Right lobe of liver (tissue), 6 donors: ENCODE measurements around the gene STEAP1B. TPM values are rescaled to one million over a fixed set of nuclear protein-coding genes. Genes with fewer than 3 reads are reported as not detected.
A peak's percentile ranks its signal among the peaks of the same experiment; 100 is the strongest.
"Not testable (repeated sequence)": the region's sequence is repeated elsewhere in the genome, so short reads cannot be mapped to it uniquely, and the experiment has no call there.

ENCODE experiments used
- ATAC-seq, 4 donors: fragments of 200-7000 bp; cut with Tn5 transposase; one replicate each; pipeline ENCODE4 v1.9.1; 2020; ENCODE audit warnings: mild to moderate bottlenecking in 4 of 4, moderate library complexity in 4 of 4
- DNase-seq, 3 donors: peaks; one replicate each; pipeline ENCODE4 v3.0.0-alpha.2; 2020
- H3K27ac ChIP-seq, 3 donors: fragments of 200-600 bp; one replicate each; pipeline ENCODE4 v1.8.0; 2022
- H3K27me3 ChIP-seq, 2 donors: fragments of 200-600 bp; one replicate each; pipeline ENCODE4 v1.8.0; 2022
- H3K36me3 ChIP-seq, 4 donors: fragments of 200-600 bp; sonication (generic) in 1 of 4; one replicate each; pipeline versions ENCODE4 v1.5.1 to v1.8.0; 2017 to 2022; ENCODE audit warnings: control low read depth in 1 of 4
- H3K4me1 ChIP-seq, 4 donors: fragments of 200-600 bp; sonication (generic) in 1 of 4; one replicate each; pipeline versions ENCODE4 v1.5.1 to v1.8.0; 2017 to 2022; ENCODE audit warnings: control low read depth in 1 of 4
- H3K4me3 ChIP-seq, 3 donors: fragments of 200-600 bp; one replicate each; pipeline ENCODE4 v1.8.0; 2022
- H3K9me3 ChIP-seq, 4 donors: fragments of 200-600 bp; sonication (generic) in 1 of 4; one replicate each; pipeline versions ENCODE4 v1.5.1 to v1.8.0; 2017 to 2022; ENCODE audit warnings: control low read depth in 1 of 4
- POLR2A ChIP-seq: fragments of 450-650 bp; IDR thresholded peaks from one replicate; pipeline ENCODE4 v1.6.1; 2017; ENCODE audit warnings: antibody characterized with exemption, mild to moderate bottlenecking
- WGBS: methylation state at CpG from one replicate; pipeline ENCODE4 v1.1.6; 2018; ENCODE audit warnings: low coverage, low lambda C conversion rate; ENCODE audit not compliant: insufficient coverage; ENCODE audit errors: missing lambda C conversion rate; 5-methylcytosine and 5-hydroxymethylcytosine counted together
- intact Hi-C, 2 donors: fragments of 100-400 bp; cut with DNase I; formaldehyde crosslinking; loops; one replicate each; pipeline versions ENCODE4 v1.11.2 to v1.14.1; 2022
- long read RNA-seq: library from polyadenylated mRNA; unstranded; transcript quantifications from one replicate; pipeline ENCODE4 v2.0.0, GENCODE V29; 2019
- total RNA-seq, 6 experiments: library from RNA; depleted of rRNA in 2 of 6; stranded (reverse); fragments of >200 nt in 2 of 6; fragmentation: NEBNext Ultra II Directional in 3 of 6; extraction: Animal tissue kit (Norgen Biotek cat#: 25700) in 3 of 6; gene quantifications; one replicate each; pipeline versions ENCODE4 v1.1.0 to v1.2.4, GENCODE V29; 2016 to 2023
- TF ChIP-seq, protein P1 (sequence below), 4 donors: fragments of 200-600 bp in 3 of 4; fragments of 450-650 bp in 1 of 4; IDR thresholded peaks; one replicate each; pipeline versions ENCODE4 v1.5.1 to v1.8.0; 2016 to 2022; ENCODE audit warnings: antibody characterized with exemption in 4 of 4, mild to moderate bottlenecking in 2 of 4
- donor health status: DM: no; HTN: yes; CAD: no.
- donor health status: DM: no; HTN: no; CAD: no.
- donor health status: DM: no; HTN: no; CAD: no.
- donor health status: DM: no; HTN: yes; CAD: no.
- donor health status: DM: no; HTN: yes; CAD: no.

Gene STEAP1B
- total RNA-seq = under 1 TPM in 2 of 6 experiments, not detected in 4; 0.25 to 0.60 TPM
- long read RNA-seq = 0 reads

DNA sequence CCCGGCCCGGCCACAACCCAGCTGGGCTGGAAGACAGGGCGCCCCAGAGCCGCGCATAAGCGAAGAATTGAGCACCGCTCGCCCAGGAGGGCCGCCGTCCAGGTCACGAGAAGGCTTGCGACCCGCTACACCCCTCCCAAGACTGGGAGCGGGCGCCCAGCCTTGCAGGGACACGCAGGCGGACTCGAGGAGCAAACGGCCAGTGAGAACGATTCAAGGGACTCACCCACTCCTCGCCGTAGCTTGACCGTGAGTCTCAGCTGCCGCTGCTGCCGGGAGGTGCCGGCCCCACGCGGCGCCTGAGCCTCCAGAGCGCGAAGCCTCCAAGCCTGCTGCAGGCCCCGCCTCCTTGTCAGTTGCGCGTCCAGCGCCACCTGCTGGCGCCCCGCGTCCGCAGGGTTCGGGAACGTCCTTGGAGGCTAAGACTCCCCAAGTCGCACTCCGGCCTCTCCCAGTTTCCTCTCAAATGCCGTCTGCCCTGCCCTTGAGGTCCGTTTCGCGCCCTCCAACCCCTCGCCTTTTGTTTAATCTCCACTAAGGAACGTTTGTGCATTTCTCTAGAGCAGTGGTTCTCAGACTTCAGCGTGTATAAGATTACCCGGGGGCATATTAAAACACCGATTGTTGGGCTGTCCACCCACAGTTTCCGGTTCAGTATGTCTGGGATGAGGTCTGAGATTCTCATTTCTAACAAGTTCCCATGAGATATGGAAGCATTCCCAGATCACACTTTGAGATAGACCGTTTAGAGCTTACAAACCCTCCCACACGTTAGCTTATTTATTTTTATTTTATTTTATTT is at the start of gene STEAP1B:
TSS of gene STEAP1B (minus strand) at position 301 of the 802 bp plus-strand sequence. CDS start 5,333 bp downstream, outside the sequence.
- H3K27me3 ChIP-seq, H3K36me3 ChIP-seq, H3K27ac ChIP-seq, H3K4me1 ChIP-seq, intact Hi-C loops, H3K9me3 ChIP-seq: not testable (repeated sequence)
- WGBS = 13% methylated on average over 28 of the region's 55 CpGs
- DNase-seq = peak; percentile 80 to 84 (median 83)
- TF ChIP-seq, protein P1, sequence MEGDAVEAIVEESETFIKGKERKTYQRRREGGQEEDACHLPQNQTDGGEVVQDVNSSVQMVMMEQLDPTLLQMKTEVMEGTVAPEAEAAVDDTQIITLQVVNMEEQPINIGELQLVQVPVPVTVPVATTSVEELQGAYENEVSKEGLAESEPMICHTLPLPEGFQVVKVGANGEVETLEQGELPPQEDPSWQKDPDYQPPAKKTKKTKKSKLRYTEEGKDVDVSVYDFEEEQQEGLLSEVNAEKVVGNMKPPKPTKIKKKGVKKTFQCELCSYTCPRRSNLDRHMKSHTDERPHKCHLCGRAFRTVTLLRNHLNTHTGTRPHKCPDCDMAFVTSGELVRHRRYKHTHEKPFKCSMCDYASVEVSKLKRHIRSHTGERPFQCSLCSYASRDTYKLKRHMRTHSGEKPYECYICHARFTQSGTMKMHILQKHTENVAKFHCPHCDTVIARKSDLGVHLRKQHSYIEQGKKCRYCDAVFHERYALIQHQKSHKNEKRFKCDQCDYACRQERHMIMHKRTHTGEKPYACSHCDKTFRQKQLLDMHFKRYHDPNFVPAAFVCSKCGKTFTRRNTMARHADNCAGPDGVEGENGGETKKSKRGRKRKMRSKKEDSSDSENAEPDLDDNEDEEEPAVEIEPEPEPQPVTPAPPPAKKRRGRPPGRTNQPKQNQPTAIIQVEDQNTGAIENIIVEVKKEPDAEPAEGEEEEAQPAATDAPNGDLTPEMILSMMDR (IDR thresholded peaks at IDR 0.05) = peak; percentile 56 to 82 (median 77)
- peak within 1 kb of the TSS in 1 of 3 donors; percentile 16 for H3K4me3 ChIP-seq
- peak; percentile 97 to 99 (median 98) for ATAC-seq

DNA sequence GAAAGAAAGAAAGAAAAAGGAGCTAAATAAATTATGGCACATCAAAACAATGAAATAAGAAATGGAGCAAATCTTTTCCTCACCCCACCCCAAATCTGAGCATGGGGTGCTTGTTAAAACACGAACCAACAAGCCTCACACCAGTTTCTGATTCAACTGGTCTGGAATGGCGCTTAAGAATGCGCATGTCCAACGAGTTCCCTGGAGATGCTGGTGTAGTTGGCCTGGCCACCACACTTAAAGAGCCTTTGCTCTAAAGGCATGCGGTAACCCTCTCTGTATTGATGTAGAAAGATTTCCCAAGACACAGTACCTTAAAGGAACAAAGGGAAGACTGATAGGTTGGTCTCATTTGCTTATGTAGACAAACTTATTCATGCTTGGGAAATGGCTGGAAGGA is 49.1 kb upstream of the STEAP1B start:
- Histone ChIP-seq H3K9me3 (no peaks in the 10 kb centered on the region), H3K4me3 (no peak overlapping the region), H3K27me3 (peaks cover 6 to 13% of the 10 kb centered on the region in 2 donors), H3K27ac (no peak overlapping the region), H3K36me3 (no peaks in the 10 kb centered on the region), H3K4me1 (peaks cover 0 to 9% (median 0%) of the 10 kb centered on the region in 4 donors)
- DNase-seq (no peak), ATAC-seq (no peak)
- 68% methylated on average over 3 of the region's 5 CpGs for WGBS
- intact Hi-C loops = no loop called here
- TF ChIP-seq POLR2A = no peak
- TF ChIP-seq, protein P1 (IDR thresholded peaks at IDR 0.05) = no peak

GRCh38 chr7:22548313-22548712 is 48.3 kb upstream of the STEAP1B start:
- Histone ChIP-seq H3K9me3 (no peaks in the 10 kb centered on the region), H3K4me3 (no peak overlapping the region), H3K27me3 (peaks cover 6 to 13% of the 10 kb centered on the region in 2 donors), H3K4me1 (peaks cover 0 to 9% (median 0%) of the 10 kb centered on the region in 4 donors), H3K27ac (no peak overlapping the region), H3K36me3 (no peaks in the 10 kb centered on the region)
- DNase-seq = no peak
- TF ChIP-seq, protein P1 (IDR thresholded peaks at IDR 0.05) = no peak
- no peak for TF ChIP-seq POLR2A
- ATAC-seq = no peak
- WGBS = 63% methylated on average over 1 of the region's 1 CpG
- intact Hi-C loops = no loop called here

DNA sequence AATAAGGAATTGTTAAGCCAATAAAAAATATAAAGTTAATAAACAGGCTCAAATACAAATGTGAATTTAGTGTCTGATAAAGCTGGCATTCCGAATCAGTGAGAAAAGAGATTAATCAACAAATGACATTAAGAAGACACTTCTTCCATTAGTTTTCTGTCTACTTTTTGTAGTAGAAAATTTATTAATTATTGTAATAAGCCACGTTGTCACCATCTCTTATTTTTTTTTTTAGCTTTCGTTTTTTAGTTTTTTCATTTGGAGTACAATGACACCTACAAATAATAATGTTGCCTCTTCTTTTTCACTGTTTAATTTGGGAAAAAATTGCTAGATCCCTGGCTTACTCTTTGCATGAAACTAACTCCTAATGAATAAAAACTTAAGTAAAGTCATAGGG is 46.8 kb upstream of the STEAP1B start:
- no peak for ATAC-seq
- no peak for TF ChIP-seq POLR2A
- TF ChIP-seq, protein P1 (IDR thresholded peaks at IDR 0.05) = no peak
- Histone ChIP-seq H3K4me1 (peaks cover 0 to 9% (median 0%) of the 10 kb centered on the region in 4 donors), H3K36me3 (no peaks in the 10 kb centered on the region), H3K27ac (no peak overlapping the region), H3K4me3 (no peak overlapping the region), H3K9me3 (no peaks in the 10 kb centered on the region), H3K27me3 (peaks cover 6 to 13% of the 10 kb centered on the region in 2 donors)
- no peak for DNase-seq
- intact Hi-C loops = no loop called here
- WGBS = 46% methylated on average over 3 of the region's 3 CpGs
